Fibroblast of lung (primary cell): ENCODE measurements around the gene ENPEP.

ENCODE experiments used
- EZH2 ChIP-seq: IDR thresholded peaks from 2 replicates; pipeline ENCODE4 v1.5.1; 2012; ENCODE audit warnings: low read length, control low read depth, mild to moderate bottlenecking; ENCODE audit errors: missing control alignments
- TF ChIP-seq, protein P1 (sequence below), 2 donors: IDR thresholded peaks in 1 of 2; conservative IDR thresholded peaks in 1 of 2; 1 replicate in 1 of 2; 2 replicates in 1 of 2; pipeline ENCODE4 v1.5.1; 2011 to 2012; ENCODE audit warnings: low read length in 2 of 2, control low read depth in 1 of 2, inconsistent platforms in 1 of 2, low read depth in 1 of 2, mild to moderate bottlenecking in 1 of 2

DNA sequence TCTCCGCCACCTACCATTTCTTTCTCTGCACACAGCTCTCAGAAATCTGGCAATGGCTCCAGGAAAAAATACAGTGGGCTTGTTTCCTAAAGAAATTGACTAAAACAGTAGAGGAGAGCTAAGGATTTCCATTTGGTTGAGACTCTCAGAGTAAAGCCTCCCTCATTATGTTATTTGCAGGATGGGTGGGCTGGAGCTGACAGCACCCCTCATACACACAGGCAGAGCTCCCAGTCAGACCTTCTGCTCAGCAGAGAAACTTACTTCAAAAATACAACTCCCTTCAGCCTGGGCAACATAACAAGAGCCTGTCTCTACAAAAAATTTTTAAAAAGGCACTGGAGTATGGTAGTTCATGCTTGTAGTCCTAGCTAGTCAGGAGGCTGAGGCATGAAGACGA is 44.9 kb downstream of the ENPEP start:
- TF ChIP-seq, protein P1, sequence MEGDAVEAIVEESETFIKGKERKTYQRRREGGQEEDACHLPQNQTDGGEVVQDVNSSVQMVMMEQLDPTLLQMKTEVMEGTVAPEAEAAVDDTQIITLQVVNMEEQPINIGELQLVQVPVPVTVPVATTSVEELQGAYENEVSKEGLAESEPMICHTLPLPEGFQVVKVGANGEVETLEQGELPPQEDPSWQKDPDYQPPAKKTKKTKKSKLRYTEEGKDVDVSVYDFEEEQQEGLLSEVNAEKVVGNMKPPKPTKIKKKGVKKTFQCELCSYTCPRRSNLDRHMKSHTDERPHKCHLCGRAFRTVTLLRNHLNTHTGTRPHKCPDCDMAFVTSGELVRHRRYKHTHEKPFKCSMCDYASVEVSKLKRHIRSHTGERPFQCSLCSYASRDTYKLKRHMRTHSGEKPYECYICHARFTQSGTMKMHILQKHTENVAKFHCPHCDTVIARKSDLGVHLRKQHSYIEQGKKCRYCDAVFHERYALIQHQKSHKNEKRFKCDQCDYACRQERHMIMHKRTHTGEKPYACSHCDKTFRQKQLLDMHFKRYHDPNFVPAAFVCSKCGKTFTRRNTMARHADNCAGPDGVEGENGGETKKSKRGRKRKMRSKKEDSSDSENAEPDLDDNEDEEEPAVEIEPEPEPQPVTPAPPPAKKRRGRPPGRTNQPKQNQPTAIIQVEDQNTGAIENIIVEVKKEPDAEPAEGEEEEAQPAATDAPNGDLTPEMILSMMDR (conservative IDR thresholded peaks at IDR 0.05 in 1 of 2, IDR thresholded peaks at IDR 0.05 in 1 of 2; ENCODE audit: low read depth in 1 of 2, low read length in 2 of 2) = no peak
- TF ChIP-seq EZH2 = no peak
